Left ventricle myocardium inferior (tissue), 1 donor: ENCODE results near the gene PPIL1. TPM values are rescaled to one million over a fixed set of nuclear protein-coding genes. Genes with fewer than 3 reads are reported as not detected.

Experiments
- DNase-seq: peaks from one replicate; pipeline ENCODE4 v3.0.0-alpha.2; 2020
- H3K27ac ChIP-seq: fragments of 200-600 bp; replicated peaks from 2 replicates; pipeline ENCODE4 v1.8.0; 2021
- H3K27me3 ChIP-seq: fragments of 200-600 bp; 2 replicates; pipeline ENCODE4 v1.8.0; 2021; ENCODE audit warnings: low read depth
- H3K36me3 ChIP-seq: fragments of 200-600 bp; 2 replicates; pipeline ENCODE4 v1.8.0; 2021
- H3K4me1 ChIP-seq: fragments of 200-600 bp; 2 replicates; pipeline ENCODE4 v1.8.0; 2021
- H3K4me3 ChIP-seq: fragments of 200-600 bp; 2 replicates; pipeline ENCODE4 v1.8.0; 2021; ENCODE audit warnings: mild to moderate bottlenecking, moderate library complexity
- H3K9me3 ChIP-seq: fragments of 200-600 bp; replicated peaks from 2 replicates; pipeline ENCODE4 v1.8.0; 2021
- intact Hi-C: fragments of 100-400 bp; cut with micrococcal nuclease; formaldehyde crosslinking; loops from one replicate; pipeline ENCODE4 v1.11.0; 2022
- total RNA-seq: library from RNA; stranded (reverse); fragmentation: NEBNext Ultra II Directional; extraction: Animal tissue kit (Norgen Biotek cat#: 25700); gene quantifications from one replicate; pipeline ENCODE4 v1.2.1, GENCODE V29; 2021
- TF ChIP-seq, protein P1 (sequence below): fragments of 200-600 bp; IDR thresholded peaks from 2 replicates; pipeline ENCODE4 v1.8.0; 2021; ENCODE audit warnings: antibody characterized with exemption, mild to moderate bottlenecking, borderline replicate concordance
- donor health status: DM: no; HTN: yes; CAD: no; lungs with severe emphysema.

PPIL1 gene
- total RNA-seq, 1 donor from 2014 or later: 69.1 TPM

DNA sequence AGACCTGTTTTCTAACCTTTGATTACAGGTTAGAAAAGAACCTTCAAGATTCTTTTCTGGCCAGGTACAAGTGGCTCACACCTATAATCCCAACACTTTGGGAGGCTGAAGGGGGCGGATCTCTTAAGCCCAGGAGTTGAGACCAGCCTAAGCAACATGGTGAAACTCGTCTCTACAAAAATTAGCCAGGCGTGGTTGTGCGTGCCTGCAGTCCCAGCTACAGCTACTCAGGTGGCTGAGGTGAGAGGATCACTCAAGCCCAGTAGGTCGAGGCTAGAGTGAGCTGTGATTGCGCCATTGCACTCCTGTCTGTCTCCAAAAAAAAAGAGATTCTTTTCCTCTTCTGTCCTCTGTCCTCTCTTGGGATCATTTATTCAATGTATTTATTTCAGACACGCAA lies 14.5 kb downstream of the PPIL1 start:
- Histone ChIP-seq H3K27me3 (no peaks in the 10 kb centered on the region), H3K4me1 (peaks cover 88% of the 10 kb centered on the region), H3K27ac (peak overlapping the region; percentile 74), H3K36me3 (peaks cover 8% of the 10 kb centered on the region), H3K4me3 (no peak overlapping the region), H3K9me3 (no peaks in the 10 kb centered on the region)
- intact Hi-C loops: no loop called here
- TF ChIP-seq, protein P1, sequence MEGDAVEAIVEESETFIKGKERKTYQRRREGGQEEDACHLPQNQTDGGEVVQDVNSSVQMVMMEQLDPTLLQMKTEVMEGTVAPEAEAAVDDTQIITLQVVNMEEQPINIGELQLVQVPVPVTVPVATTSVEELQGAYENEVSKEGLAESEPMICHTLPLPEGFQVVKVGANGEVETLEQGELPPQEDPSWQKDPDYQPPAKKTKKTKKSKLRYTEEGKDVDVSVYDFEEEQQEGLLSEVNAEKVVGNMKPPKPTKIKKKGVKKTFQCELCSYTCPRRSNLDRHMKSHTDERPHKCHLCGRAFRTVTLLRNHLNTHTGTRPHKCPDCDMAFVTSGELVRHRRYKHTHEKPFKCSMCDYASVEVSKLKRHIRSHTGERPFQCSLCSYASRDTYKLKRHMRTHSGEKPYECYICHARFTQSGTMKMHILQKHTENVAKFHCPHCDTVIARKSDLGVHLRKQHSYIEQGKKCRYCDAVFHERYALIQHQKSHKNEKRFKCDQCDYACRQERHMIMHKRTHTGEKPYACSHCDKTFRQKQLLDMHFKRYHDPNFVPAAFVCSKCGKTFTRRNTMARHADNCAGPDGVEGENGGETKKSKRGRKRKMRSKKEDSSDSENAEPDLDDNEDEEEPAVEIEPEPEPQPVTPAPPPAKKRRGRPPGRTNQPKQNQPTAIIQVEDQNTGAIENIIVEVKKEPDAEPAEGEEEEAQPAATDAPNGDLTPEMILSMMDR: no peak
- DNase-seq: no peak

DNA sequence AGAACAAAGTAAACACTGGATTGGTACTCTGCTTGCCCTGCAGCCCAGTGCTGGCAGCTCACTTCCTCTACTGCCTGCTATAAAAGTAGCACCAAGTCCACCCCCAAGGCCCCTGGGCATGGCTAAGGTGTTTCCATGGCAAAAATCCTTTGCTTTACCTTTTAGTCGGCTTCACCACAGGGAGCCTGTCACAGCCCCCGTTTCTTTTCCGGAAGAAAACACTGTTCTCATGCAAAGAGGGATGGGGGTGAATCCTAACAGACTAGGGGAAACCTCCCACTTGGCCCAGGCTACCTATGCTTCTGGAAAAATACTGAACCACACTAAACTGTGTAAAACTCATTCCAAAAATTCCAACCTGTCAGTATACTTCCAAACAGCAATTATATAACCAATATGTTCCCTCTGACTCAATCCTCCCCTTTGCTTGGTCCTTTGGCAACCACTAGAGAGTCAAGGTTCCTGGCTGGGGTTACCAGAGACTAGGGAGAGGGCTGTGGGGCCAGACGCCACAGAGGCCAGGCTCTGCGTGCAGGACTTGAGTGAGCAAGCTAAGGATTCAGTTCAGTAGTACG lies 16.1 kb downstream of the PPIL1 start:
- H3K4me3 ChIP-seq: no peak overlapping the region
- H3K27me3 ChIP-seq: no peaks in the 10 kb centered on the region
- H3K36me3 ChIP-seq: peaks cover 13% of the 10 kb centered on the region
- peaks cover 87% of the 10 kb centered on the region for H3K4me1 ChIP-seq
- intact Hi-C loops: no loop called here
- TF ChIP-seq, protein P1: no peak
- H3K9me3 ChIP-seq: no peaks in the 10 kb centered on the region
- peak overlapping the region; percentile 74 for H3K27ac ChIP-seq
- DNase-seq: no peak

DNA sequence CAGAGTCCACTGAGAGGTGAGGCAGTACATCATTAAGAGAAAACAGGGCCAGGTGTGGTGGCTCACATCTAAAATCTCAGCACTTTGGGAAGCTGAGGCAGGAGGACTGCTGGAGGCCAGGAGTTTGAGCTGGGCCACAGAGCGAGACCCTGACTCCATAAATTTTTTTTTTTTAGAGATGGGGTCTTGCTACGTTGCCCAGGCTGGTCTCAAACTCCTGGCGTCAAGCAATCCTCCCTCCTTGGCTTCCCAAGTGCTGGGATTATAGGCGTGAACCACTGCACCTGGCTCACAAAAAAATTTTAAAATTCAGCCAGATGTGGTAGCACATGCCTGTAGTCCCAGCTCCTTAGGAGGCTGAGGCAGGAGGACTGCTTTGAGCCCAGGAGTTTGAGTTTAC lies 17.3 kb downstream of the PPIL1 start:
- TF ChIP-seq, protein P1: no peak
- Histone ChIP-seq H3K9me3 (no peaks in the 10 kb centered on the region), H3K27ac (peak overlapping the region; percentile 74), H3K4me3 (no peak overlapping the region), H3K36me3 (peaks cover 13% of the 10 kb centered on the region), H3K4me1 (peaks cover 88% of the 10 kb centered on the region), H3K27me3 (no peaks in the 10 kb centered on the region)
- DNase-seq: no peak
- intact Hi-C loops: no loop called here

DNA sequence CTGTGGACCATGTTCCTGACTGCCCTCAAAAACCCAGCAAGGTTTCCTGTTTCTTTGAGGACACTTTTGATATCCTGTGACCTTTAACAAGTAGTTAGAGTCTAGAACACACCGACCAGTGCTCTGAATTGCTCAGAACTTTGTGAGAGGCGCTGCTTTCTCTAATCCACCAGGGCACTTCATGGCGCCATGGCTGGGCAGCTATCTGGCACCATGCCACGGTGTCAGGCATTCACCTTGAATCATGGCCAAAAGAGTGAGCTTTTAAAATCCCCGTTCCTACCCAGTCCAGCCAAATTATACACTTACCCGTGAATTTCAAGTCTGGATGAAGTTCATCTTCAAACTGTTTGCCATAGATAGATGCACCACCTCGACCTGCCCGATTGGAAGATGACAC lies 18.3 kb downstream of the PPIL1 start:
- Histone ChIP-seq H3K36me3 (peaks cover 13% of the 10 kb centered on the region), H3K27me3 (no peaks in the 10 kb centered on the region), H3K4me1 (peaks cover 90% of the 10 kb centered on the region), H3K27ac (peak overlapping the region; percentile 74), H3K4me3 (no peak overlapping the region), H3K9me3 (no peaks in the 10 kb centered on the region)
- TF ChIP-seq, protein P1: peak; percentile 13
- intact Hi-C loops: no loop called here
- DNase-seq: peak; percentile 46

DNA sequence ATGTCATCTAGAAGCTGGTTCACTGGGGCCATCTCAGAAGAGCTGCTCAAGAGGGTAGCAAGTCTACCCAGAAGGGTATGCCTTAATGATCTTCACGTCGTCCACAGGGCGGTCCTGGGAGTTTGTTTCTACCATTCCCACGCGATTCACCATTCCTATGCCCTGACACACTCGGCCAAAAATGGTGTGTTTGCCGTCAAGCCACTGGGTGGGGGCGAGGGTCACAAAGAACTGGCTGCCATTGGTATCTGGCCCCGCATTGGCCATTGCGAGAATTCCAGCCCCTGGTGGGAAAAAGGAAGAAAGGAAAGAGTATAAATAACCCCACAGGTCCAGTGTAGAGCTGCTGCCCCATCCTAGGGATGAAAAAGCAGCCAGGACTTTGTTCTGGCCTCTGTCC lies 18.9 kb downstream of the PPIL1 start:
- Histone ChIP-seq H3K4me3 (no peak overlapping the region), H3K9me3 (no peaks in the 10 kb centered on the region), H3K27me3 (no peaks in the 10 kb centered on the region), H3K27ac (peak overlapping the region; percentile 74), H3K4me1 (peaks cover 90% of the 10 kb centered on the region), H3K36me3 (peaks cover 13% of the 10 kb centered on the region)
- TF ChIP-seq, protein P1: no peak
- intact Hi-C loops: no loop called here
- no peak for DNase-seq
